IMR-90 (cell line): ENCODE results near the gene CTRB2. TPM values are rescaled to one million over a fixed set of nuclear protein-coding genes. Genes with fewer than 3 reads are reported as not detected.

Source experiments
- ATAC-seq: fragments of 200-7000 bp; cut with Tn5 transposase; 2 replicates; pipeline ENCODE4 v1.9.1; 2020; ENCODE audit warnings: low read depth, mild to moderate bottlenecking, moderate library complexity
- BruUV-seq: library from RNA; stranded (reverse); fragments of 400-500 nt; replicated peaks from 2 replicates; lab custom pipeline; 2021; lab: Mats Ljungman, UMichigan
- CTCF ChIA-PET: fragments of 300-600 bp; formaldehyde crosslinking; extraction: SDS; loops from one replicate; lab custom pipeline; 2021; ENCODE audit warnings: antibody characterized with exemption; lab: Yijun Ruan, JAX
- POLR2A ChIA-PET: fragments of 300-600 bp; sonication (Branson Sonifier 250); formaldehyde crosslinking; loops from one replicate; lab custom pipeline; 2022; ENCODE audit warnings: antibody characterized with exemption; ENCODE audit not compliant: unreplicated experiment; lab: Charles Lee
- DNase-seq: peaks from one replicate; pipeline ENCODE4 v3.0.0; 2013
- H2AFZ ChIP-seq: replicated peaks from 2 replicates; pipeline ENCODE3; 2013; ENCODE audit warnings: low read length, mild to moderate bottlenecking; ENCODE audit not compliant: poor library complexity
- H2AK5ac ChIP-seq: 2 replicates; pipeline ENCODE4 v1.6.1; 2013; ENCODE audit warnings: low read depth, low read length, inconsistent platforms
- H2AK9ac ChIP-seq: replicated peaks from 2 replicates; pipeline ENCODE3; 2013; ENCODE audit warnings: mild to moderate bottlenecking, low read depth, low read length, moderate library complexity; ENCODE audit not compliant: poor library complexity
- H2BK120ac ChIP-seq: 2 replicates; pipeline ENCODE4 v1.6.1; 2013; ENCODE audit warnings: low read depth, low read length, inconsistent platforms
- H2BK15ac ChIP-seq: 3 replicates; pipeline ENCODE4 v1.6.1; 2013; ENCODE audit warnings: low read depth, low read length, inconsistent platforms
- H2BK20ac ChIP-seq: 2 replicates; pipeline ENCODE4 v1.6.1; 2013; ENCODE audit warnings: low read depth, mild to moderate bottlenecking, inconsistent platforms, low read length, moderate library complexity
- H2BK5ac ChIP-seq: 2 replicates; pipeline ENCODE4 v1.6.1; 2013; ENCODE audit warnings: mild to moderate bottlenecking, low read depth, low read length, inconsistent platforms; ENCODE audit not compliant: poor library complexity, severe bottlenecking
- H3K14ac ChIP-seq: replicated peaks from 2 replicates; pipeline ENCODE4 v1.6.1; 2013; ENCODE audit warnings: low read depth, low read length, inconsistent platforms
- H3K18ac ChIP-seq: 2 replicates; pipeline ENCODE4 v1.6.1; 2013; ENCODE audit warnings: low read depth, low read length, control low read depth
- H3K23ac ChIP-seq: 2 replicates; pipeline ENCODE4 v1.6.1; 2013; ENCODE audit warnings: low read depth, low read length, inconsistent platforms
- H3K27ac ChIP-seq: 2 replicates; pipeline ENCODE4 v1.5.1; 2013; ENCODE audit warnings: mild to moderate bottlenecking, control low read depth, low read length; ENCODE audit not compliant: insufficient read depth
- H3K27me3 ChIP-seq: 2 replicates; pipeline ENCODE4 v1.6.1; 2013; ENCODE audit warnings: low read length; ENCODE audit not compliant: control insufficient read depth, insufficient read depth
- H3K36me3 ChIP-seq: 2 replicates; pipeline ENCODE4 v1.6.1; 2013; ENCODE audit warnings: low read length, mixed read lengths; ENCODE audit not compliant: control insufficient read depth, insufficient read depth
- H3K4ac ChIP-seq: 2 replicates; pipeline ENCODE4 v1.6.1; 2013; ENCODE audit warnings: low read depth, low read length, inconsistent platforms
- H3K4me1 ChIP-seq: 2 replicates; pipeline ENCODE4 v1.6.1; 2013; ENCODE audit warnings: low read length, mixed read lengths; ENCODE audit not compliant: control insufficient read depth, insufficient read depth
- H3K4me2 ChIP-seq: 2 replicates; pipeline ENCODE4 v1.6.1; 2013; ENCODE audit warnings: low read depth, mild to moderate bottlenecking, control low read depth, low read length, moderate library complexity
- H3K4me3 ChIP-seq: 2 replicates; pipeline ENCODE4 v1.5.1; 2013; ENCODE audit warnings: low read depth, mild to moderate bottlenecking, control low read depth, low read length, moderate library complexity; ENCODE audit not compliant: insufficient read depth
- H3K56ac ChIP-seq: 2 replicates; pipeline ENCODE4 v1.6.1; 2013; ENCODE audit warnings: low read length, inconsistent platforms; ENCODE audit not compliant: insufficient read depth; ENCODE audit errors: extremely low read depth
- H3K79me1 ChIP-seq, 2 experiments: 2 replicates each; pipeline ENCODE4 v1.6.1; 2013; ENCODE audit warnings: low read length in 2 of 2, inconsistent platforms in 1 of 2, low read depth in 1 of 2
- H3K9ac ChIP-seq: 2 replicates; pipeline ENCODE4 v1.6.1; 2013; ENCODE audit warnings: low read depth, low read length, control low read depth
- H3K9me1 ChIP-seq: 2 replicates; pipeline ENCODE4 v1.6.1; 2013; ENCODE audit warnings: low read length, inconsistent platforms; ENCODE audit not compliant: insufficient read depth
- H3K9me3 ChIP-seq: 2 replicates; pipeline ENCODE4 v1.6.1; 2013; ENCODE audit warnings: low read length; ENCODE audit not compliant: control insufficient read depth, insufficient read depth
- H4K20me1 ChIP-seq: 2 replicates; pipeline ENCODE4 v1.6.1; 2013; ENCODE audit warnings: low read length, inconsistent platforms; ENCODE audit not compliant: insufficient read depth
- H4K5ac ChIP-seq: 2 replicates; pipeline ENCODE4 v1.6.1; 2013; ENCODE audit warnings: mild to moderate bottlenecking, low read depth, low read length, control low read depth
- H4K8ac ChIP-seq, 2 experiments: 2 replicates each; pipeline ENCODE4 v1.6.1; 2013; ENCODE audit warnings: low read depth in 2 of 2, low read length in 2 of 2, control low read depth in 1 of 2, inconsistent platforms in 1 of 2
- H4K91ac ChIP-seq: 2 replicates; pipeline ENCODE4 v1.6.1; 2013; ENCODE audit warnings: low read depth, low read length, inconsistent platforms; ENCODE audit not compliant: insufficient read depth
- POLR2A ChIP-seq: IDR thresholded peaks from 2 replicates; pipeline ENCODE4 v1.6.1; 2012; ENCODE audit warnings: mild to moderate bottlenecking, low read depth, low read length
- RAD21 ChIP-seq: IDR thresholded peaks from 2 replicates; pipeline ENCODE4 v1.6.1; 2012; ENCODE audit warnings: low read length, improper control_type of control experiment
- WGBS, 2 experiments: methylation state at CpG; one replicate each; pipeline versions ENCODE4 v1.1.5 to v1.1.7; 2013; ENCODE audit warnings: missing lambda C conversion rate in 2 of 2; ENCODE audit not compliant: insufficient read length in 1 of 2; ENCODE audit errors: extremely low coverage in 2 of 2; 5-methylcytosine and 5-hydroxymethylcytosine counted together
- dilution Hi-C: fragments of 300-500 bp; cut with HindIII; formaldehyde crosslinking; loops from one replicate; pipeline ENCODE4 v1.14.3; 2018; ENCODE audit warnings: low sequenced_read_pairs; ENCODE audit not compliant: unreplicated experiment
- in situ Hi-C: fragments of 300-500 bp; cut with MboI; formaldehyde crosslinking; loops from 3 replicates; pipeline ENCODE4 v1.14.3; 2019; ENCODE audit warnings: low sequenced_read_pairs, inconsistent platforms, mixed read lengths
- intact Hi-C: fragments of 100-400 bp; cut with micrococcal nuclease; formaldehyde crosslinking; loops from 2 replicates; pipeline ENCODE4 v1.10.0; 2022
- polyA plus RNA-seq, 3 experiments: library from polyadenylated mRNA; depleted of rRNA; stranded (reverse); fragments of >200 nt; gene quantifications; 2 replicates each; pipeline ENCODE4 v1.2.3, GENCODE V29; 2012; ENCODE audit warnings: low replicate concordance in 1 of 3
- total RNA-seq: library from RNA; depleted of rRNA; stranded (reverse); fragments of >200 nt; gene quantifications from 2 replicates; pipeline ENCODE4 v1.2.3, GENCODE V29; 2012
- TF ChIP-seq, protein P1 (sequence below): conservative IDR thresholded peaks from 2 replicates; pipeline ENCODE4 v1.5.1; 2012; ENCODE audit warnings: mild to moderate bottlenecking, low read depth, low read length, improper control_type of control experiment

The CTRB2 gene
- total and polyA plus RNA-seq, 2 of the 4 experiments (the other 2 are of a cell fraction), result not detected

DNA sequence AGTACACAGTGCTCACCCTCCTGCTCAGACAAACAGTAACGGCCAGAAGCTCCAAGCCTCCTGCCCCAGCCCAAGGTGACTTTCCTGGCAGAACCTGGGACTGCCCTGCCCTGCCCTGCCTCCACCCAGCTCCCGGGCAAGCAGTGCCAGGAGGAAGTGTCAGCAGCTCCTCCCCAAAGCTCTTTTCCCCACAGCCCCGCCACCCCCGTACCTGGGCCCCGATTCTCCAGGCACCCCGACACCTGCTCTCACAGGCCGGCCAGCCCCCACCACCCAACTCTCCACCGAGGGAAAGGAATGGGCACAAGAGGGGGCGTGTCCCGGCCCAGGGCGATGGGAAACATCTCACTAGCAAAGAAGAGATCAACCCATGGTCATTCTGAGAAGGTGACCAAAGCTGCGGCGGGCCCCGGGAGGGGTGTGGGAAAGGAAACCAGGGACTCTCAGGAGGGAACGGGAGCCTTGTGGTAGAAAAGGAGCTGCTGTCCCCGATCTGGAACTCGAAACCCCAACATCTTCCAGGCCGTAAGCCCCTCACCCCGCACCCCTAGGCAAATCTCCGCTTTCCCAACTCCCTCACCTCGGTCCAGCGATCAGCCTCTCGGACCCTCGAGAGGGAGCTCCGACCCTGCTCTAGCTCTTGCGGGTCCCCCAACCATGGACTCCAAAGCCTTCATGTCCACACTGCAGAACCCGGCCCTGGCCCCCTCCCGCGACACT is 43.3 kb upstream of the CTRB2 start:
- no TSS peak for BruUV-seq
- peaks cover 74% of the 10 kb centered on the region for H3K4me1 ChIP-seq
- H3K14ac ChIP-seq, result peak overlapping the region; percentile 82
- CTCF ChIA-PET, result interaction anchor here (0.6 to 1.2 kb wide), 2 partner anchors 17 to 526 kb away, joined by 4 to 5 read pairs; no protein-coding TSS in a partner anchor
- peak overlapping the region; percentile 46 for H4K91ac ChIP-seq
- H3K23ac ChIP-seq, result peak overlapping the region; percentile 91
- 6% methylated on average over 3 of the region's 29 CpGs; no CpG with 5 or more reads in 1 of the 2 experiments for WGBS, 2 experiments
- dilution Hi-C loops, result no loop called here
- peak overlapping the region; percentile 85 for H3K4ac ChIP-seq
- peak overlapping the region; percentile 93 for H3K27ac ChIP-seq
- peaks cover 0 to 61% of the 10 kb centered on the region in 2 experiments; a peak in 3 of 4 replicates for H3K79me1 ChIP-seq
- H2AK5ac ChIP-seq, result peak overlapping the region; percentile 74
- peak overlapping the region; percentile 86 for H3K4me2 ChIP-seq
- peak overlapping the region; percentile 4 for H2AFZ ChIP-seq
- peak overlapping the region; percentile 96 for H3K9ac ChIP-seq
- H3K36me3 ChIP-seq, result peaks cover 5% of the 10 kb centered on the region; the same call in 1 of the 2 replicates
- peak overlapping the region; percentile 87 for H2BK5ac ChIP-seq
- in situ Hi-C loops, result no loop called here
- peak overlapping the region; percentile 59 for H3K56ac ChIP-seq
- H2BK20ac ChIP-seq, result no peak overlapping the region
- ATAC-seq, result no peak
- peaks cover 84% of the 10 kb centered on the region for H4K20me1 ChIP-seq
- peak overlapping the region; percentile 65; the same call in 1 of the 2 replicates for H2BK120ac ChIP-seq
- DNase-seq, result no peak
- peak overlapping the region; percentile 90 for H2AK9ac ChIP-seq
- no peaks in the 10 kb centered on the region for H3K27me3 ChIP-seq
- TF ChIP-seq RAD21, result 0 out of 2 replicates have a peak, but pooled peaks have one; percentile 16
- TF ChIP-seq POLR2A, result peak; percentile 50; the same call in 1 of the 2 replicates
- TF ChIP-seq, protein P1, sequence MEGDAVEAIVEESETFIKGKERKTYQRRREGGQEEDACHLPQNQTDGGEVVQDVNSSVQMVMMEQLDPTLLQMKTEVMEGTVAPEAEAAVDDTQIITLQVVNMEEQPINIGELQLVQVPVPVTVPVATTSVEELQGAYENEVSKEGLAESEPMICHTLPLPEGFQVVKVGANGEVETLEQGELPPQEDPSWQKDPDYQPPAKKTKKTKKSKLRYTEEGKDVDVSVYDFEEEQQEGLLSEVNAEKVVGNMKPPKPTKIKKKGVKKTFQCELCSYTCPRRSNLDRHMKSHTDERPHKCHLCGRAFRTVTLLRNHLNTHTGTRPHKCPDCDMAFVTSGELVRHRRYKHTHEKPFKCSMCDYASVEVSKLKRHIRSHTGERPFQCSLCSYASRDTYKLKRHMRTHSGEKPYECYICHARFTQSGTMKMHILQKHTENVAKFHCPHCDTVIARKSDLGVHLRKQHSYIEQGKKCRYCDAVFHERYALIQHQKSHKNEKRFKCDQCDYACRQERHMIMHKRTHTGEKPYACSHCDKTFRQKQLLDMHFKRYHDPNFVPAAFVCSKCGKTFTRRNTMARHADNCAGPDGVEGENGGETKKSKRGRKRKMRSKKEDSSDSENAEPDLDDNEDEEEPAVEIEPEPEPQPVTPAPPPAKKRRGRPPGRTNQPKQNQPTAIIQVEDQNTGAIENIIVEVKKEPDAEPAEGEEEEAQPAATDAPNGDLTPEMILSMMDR, result no peak
- intact Hi-C loops, result loop anchor here (5.0 kb wide), 1 partner anchor 132 kb away; no protein-coding TSS in a partner anchor
- POLR2A ChIA-PET, result interaction anchor here (0.7 kb wide), 1 partner anchor 13 kb away, joined by 21 read pairs; no protein-coding TSS in a partner anchor
- H4K8ac ChIP-seq, result peak overlapping the region; percentile 27 to 51; a peak in 2 of 4 replicates
- peak overlapping the region; percentile 70 for H3K4me3 ChIP-seq
- H3K18ac ChIP-seq, result peak overlapping the region; percentile 16; the same call in 1 of the 2 replicates
- no peak overlapping the region; the same call in 1 of the 2 replicates for H4K5ac ChIP-seq
- peaks cover 38% of the 10 kb centered on the region for H3K9me1 ChIP-seq
- H3K9me3 ChIP-seq, result no peaks in the 10 kb centered on the region
- H2BK15ac ChIP-seq, result peak overlapping the region; percentile 27; the same call in 1 of the 3 replicates
